Fibroblast of skin of scalp (primary cell): ENCODE data around the gene CYP27C1.
"Not testable (repeated sequence)": the region's sequence is repeated elsewhere in the genome, so short reads cannot be mapped to it uniquely, and the experiment has no call there.

Source experiments
- DNase-seq: peaks from one replicate; pipeline ENCODE4 v3.0.0-alpha.2; 2013

Gene CYP27C1

DNA sequence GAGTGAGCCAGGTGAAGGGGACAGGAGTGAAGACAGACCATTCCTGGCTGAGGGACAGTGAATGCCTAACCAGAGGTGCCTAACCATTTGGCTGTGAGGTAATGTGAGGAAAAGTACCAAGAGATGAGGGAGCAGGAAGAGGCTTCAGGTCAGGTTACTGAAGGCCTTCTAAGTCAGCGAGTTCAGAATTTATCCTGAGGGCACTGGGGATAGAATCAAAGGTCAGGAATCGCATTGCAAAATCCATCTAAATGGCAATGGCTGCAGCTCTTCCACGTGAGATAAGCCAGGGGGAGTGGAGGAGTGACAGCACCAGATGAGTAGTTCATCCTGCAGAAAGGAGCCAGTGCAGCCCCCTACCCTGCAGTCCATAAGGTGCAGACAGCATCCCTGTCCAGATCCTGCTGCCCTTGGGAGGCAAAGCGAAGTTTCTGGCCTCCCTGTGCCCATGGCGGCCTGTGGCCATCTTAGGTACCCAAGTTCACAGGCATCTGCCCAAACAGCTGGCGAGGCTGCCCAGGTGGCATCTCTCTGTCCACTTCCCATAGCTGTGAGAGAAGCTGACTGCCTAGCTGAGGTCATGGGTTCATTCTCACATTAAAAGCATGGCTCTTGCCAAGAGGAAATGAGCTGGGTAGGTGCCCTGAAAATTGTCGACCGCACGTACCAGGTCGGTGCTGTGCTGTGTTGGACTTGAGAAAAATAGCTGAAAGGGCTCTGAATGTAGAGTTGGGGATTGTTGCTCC is 49.5 kb downstream of the CYP27C1 start:
- DNase-seq, result no peak

DNA sequence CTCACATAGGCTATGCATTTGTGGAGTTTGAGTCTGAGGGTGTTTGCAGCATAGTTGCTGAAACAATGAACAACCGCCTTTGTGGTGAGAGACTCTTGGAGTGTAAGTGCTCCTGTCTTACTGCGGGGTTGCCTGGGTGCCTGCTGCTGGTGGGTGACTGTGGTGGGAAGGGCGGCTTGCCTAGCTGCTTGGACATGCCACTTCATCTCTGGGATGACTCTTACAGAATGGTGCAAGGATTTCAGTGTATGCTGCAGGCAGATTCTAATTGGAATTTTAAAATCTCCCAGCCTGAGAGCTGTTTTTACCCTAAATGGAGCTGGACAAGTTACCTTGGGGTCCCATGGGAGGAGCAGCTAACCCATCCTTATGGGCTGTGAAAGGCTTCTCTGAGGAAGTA is 50.1 kb downstream of the CYP27C1 start:
- peak; percentile 27 for DNase-seq

GRCh38 chr2:127169066-127169660 is 50.9 kb downstream of the CYP27C1 start:
- no peak for DNase-seq

- DNase-seq, result no peak
These were observed 53.8 kb downstream of the CYP27C1 start for GRCh38 chr2:127166231-127166860.

- peak; percentile 30 for DNase-seq
These were observed 54.6 kb downstream of the CYP27C1 start for GRCh38 chr2:127165539-127165935.

GRCh38 chr2:127164761-127165538 is 55.1 kb downstream of the CYP27C1 start:
- no peak for DNase-seq

GRCh38 chr2:127163921-127164320 is 56.2 kb downstream of the CYP27C1 start:
- DNase-seq, result no peak

GRCh38 chr2:127163090-127163406 is 57.1 kb downstream of the CYP27C1 start:
- not testable (repeated sequence) for DNase-seq

DNA sequence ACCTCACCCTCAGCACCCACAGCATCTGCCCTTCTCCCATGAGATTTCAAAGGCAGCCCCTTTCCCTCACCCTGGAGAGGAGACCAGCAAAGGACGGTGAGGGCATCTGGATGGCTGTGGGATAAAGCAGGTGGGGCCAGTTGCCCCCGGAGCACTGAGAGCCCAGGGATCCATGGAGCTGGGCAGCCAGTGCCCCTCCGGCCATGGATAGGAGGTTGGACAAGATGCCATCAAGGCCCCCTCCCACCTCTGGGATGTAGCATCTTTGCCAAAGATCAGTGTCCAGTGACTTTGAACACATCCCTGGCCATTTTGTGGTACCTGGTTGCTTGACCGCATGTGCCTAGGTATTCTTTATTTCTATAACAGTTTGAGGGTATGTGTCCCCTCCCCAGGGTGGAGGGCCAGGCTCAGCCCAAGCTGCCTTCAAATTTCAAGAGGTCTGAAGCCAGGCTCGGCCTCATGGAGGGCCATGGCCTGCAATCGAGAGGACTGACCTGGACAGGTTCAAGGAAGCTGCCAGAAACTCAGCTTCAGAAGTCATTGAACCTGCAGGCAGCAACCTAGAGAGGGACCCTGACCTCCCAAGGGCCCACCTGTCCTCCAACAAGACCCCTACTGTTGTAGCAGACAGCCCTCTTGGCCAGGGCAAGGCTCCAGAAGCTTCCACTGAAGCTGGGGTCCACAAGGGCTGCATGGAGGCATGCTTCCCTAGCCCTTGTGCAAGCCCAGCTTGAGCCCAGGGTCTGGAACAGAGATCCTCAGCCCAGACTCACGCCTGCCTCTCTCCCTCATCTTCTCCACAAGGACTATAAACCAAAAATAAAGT is 57.6 kb downstream of the CYP27C1 start:
- no peak for DNase-seq

DNA sequence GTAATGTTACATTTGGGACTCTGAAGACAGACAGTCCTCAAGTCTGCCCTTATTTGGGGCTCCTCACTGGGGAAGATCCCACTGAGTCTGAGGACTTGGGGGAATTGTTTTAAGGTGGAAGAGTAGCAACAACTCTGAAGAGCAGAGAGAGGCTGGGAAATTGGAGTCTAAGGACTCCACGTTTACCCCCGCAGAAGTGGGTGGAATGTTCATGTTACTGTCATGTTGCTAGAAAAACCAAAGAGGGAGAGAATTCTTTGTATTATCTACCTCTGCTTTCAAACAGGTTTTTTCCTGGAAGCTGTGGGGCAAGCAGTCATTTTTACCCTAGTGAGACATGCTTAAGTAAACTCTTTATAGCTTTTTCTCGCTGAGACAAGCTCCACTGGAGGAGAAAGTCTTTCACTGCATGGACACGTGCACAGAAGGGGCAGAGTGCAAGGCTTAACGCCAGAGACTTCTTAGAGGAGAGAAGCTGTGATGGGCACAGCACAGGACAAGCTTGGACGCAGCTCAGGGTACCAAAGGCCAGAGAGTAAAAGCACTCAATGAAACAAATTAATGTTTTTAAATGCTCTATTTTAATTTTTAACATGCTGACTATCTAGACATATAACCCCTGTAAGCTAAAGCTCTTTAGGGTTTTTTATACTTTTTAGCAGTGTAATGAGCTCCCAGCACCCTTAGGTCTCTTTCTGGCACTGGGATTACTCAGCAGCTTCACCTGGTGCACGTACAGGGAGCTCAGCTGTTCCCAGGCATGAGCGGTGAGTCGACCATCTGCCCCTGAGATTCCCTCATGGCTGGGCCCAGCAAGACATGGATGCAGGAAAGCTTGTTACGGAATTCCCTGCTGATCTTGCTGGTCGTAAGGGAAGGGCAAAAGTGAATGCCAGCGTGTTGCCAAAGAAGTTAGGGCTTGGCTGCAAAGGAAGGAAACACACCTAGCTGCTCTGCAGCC is 58.6 kb downstream of the CYP27C1 start:
- DNase-seq, result no peak

GRCh38 chr2:127160676-127161075 is 59.4 kb downstream of the CYP27C1 start:
- no peak for DNase-seq

- no peak for DNase-seq
These were observed 60.6 kb downstream of the CYP27C1 start for GRCh38 chr2:127159543-127159942.

DNA sequence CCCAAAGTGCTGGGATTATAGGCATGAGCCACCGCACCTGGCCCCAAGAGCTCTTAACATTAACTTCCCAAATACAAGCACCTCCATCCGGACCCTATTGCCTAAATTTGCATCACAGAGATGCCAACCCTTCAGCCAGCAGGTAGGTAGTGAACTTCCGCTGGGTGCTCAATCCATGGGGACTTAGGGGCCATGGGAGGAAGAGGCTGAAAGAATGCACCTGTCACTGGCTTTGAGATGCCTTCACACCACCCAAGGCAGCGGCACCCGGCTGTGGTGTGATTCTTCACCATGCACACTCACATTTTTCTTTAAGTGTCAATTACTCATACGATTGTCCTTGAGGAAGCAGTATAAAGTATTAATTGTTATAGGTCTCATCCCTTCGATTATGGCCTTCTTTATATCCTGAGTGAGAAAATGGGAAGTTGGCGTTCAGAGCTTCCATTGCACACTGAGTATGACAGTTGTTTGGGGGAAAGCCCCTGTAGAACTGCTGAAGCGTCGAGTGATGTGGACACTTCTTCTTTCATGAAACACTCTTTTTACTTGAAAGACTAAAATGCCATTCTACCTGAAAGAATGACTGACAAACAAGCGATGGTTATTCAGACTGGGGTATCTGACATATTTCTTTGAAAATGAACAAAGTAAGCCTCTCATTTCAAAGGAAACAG is 61.3 kb downstream of the CYP27C1 start:
- no peak for DNase-seq

GRCh38 chr2:127157651-127158485 is 62.2 kb downstream of the CYP27C1 start:
- DNase-seq, result peak; percentile 71

- no peak for DNase-seq
These were observed 63.0 kb downstream of the CYP27C1 start for GRCh38 chr2:127157114-127157513.

GRCh38 chr2:127155947-127156346 is 64.2 kb downstream of the CYP27C1 start:
- DNase-seq, result peak; percentile 86

DNA sequence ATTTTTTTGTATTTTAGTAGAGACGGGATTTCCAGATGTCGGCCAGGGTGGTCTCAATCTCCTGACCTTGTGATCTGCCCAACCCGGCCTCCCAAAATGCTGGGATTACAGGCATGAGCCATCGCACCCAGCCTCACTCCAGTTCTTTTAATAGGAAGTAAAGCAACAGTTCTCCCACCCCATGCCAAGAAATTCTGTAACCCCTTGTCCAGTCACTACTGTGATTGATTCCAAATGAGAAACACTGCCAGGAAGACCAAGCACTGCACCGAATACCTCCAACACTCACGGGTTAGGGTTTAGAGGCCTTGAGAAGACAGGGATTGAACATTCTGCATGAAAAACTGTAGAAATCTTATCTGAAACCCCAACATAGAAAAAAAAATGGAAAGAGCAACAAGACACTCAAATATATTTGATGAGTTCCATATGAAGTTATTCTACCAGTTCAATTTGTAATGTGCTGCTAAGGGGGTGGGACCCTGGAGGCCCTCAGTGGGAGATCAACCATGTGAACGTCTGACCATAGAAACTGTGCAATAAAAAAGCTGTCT is 65.0 kb downstream of the CYP27C1 start:
- peak; percentile 91 for DNase-seq

DNA sequence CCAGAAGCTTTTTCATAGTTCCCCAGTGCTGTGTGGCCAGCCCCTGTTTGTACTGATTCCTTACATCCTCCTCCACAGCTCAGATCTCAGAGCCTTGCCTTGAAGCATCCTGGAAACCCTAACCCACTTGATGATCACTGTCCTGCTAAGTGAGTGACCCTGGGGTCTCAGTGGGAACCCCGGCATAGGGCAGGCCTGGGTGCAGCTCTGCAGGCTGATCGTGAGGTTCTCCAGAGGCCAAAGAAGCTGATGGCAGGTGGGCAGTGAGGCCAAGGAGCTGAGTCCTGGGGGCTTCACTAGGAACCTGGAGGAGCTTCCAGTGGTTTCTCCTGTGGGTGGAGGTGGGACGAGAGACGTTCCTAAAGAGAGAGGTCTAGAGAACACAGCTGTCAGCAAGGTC is 65.7 kb downstream of the CYP27C1 start:
- peak; percentile 42 for DNase-seq

- DNase-seq, result peak; percentile 92
These were observed 66.4 kb downstream of the CYP27C1 start for GRCh38 chr2:127153691-127154158.
